K562 (cell line): ENCODE measurements around the gene GSC. TPM values are rescaled to one million over a fixed set of nuclear protein-coding genes. Genes with fewer than 3 reads are reported as not detected.
A peak's percentile ranks its signal among the peaks of the same experiment; 100 is the strongest.

Experiments
- ATAC-seq: fragments of 200-7000 bp; cut with Tn5 transposase; 3 replicates; pipeline ENCODE4 v1.9.1; 2020; ENCODE audit warnings: moderate library complexity
- BruUV-seq: library from RNA; stranded (reverse); fragments of 400-500 nt; replicated peaks from 2 replicates; lab custom pipeline; 2021; lab: Mats Ljungman, UMichigan
- CTCF ChIA-PET: fragments of 300-600 bp; formaldehyde crosslinking; extraction: SDS; loops from one replicate; lab custom pipeline; 2021; ENCODE audit warnings: low intra/inter-chr PET ratio; lab: Yijun Ruan, JAX
- POLR2A ChIA-PET: fragments of 300-600, 350-650 bp; sonication (Branson Sonifier 250); formaldehyde crosslinking; extraction: SDS; loops from one replicate; lab custom pipeline; 2021; ENCODE audit warnings: antibody characterized with exemption, inconsistent platforms; lab: Yijun Ruan, JAX
- DNase-seq, 4 experiments: peaks; one replicate each; pipeline versions ENCODE4 v3.0.0 to v3.0.0-alpha.2; 2011 to 2018; ENCODE audit warnings: low spot score in 3 of 4, mixed read lengths in 3 of 4; ENCODE audit errors: extremely low read depth in 1 of 4
- FAIRE-seq: peaks from 2 replicates; lab custom pipeline; 2011; peaks lifted over from hg19 to GRCh38; lab: Jason Lieb, UNC
- H2AFZ ChIP-seq: 2 replicates; pipeline ENCODE4 v1.6.0; 2011; ENCODE audit warnings: low read depth, low read length, control low read depth, inconsistent platforms
- H3K27ac ChIP-seq: fragments of 200-600 bp; 3 replicates; pipeline ENCODE4 v1.8.0; 2011; ENCODE audit warnings: low read depth, mild to moderate bottlenecking, control low read depth, inconsistent platforms, low read length, moderate library complexity, mixed read lengths; ENCODE audit errors: extremely low read depth
- H3K27me3 ChIP-seq, 2 experiments: fragments of 300-600 bp in 1 of 2; 2 replicates in 1 of 2; 3 replicates in 1 of 2; pipeline versions ENCODE4 v1.6.0 to v1.8.0; 2011; ENCODE audit warnings: inconsistent platforms in 2 of 2, low read length in 2 of 2, mild to moderate bottlenecking in 1 of 2, mixed read lengths in 1 of 2, moderate library complexity in 1 of 2; ENCODE audit not compliant: control insufficient read depth in 2 of 2, insufficient read depth in 2 of 2
- H3K36me3 ChIP-seq: fragments of 300-600 bp; 3 replicates; pipeline ENCODE4 v1.8.0; 2011; ENCODE audit warnings: mild to moderate bottlenecking, low read length, inconsistent platforms; ENCODE audit not compliant: control insufficient read depth, insufficient read depth
- H3K4me1 ChIP-seq, 2 experiments: fragments of 200-600 bp in 1 of 2; replicated peaks in 1 of 2; 2 replicates in 1 of 2; 3 replicates in 1 of 2; pipeline versions ENCODE4 v1.5.1 to v1.8.0; 2011; ENCODE audit warnings: inconsistent platforms in 2 of 2, low read length in 2 of 2, mild to moderate bottlenecking in 1 of 2, mixed read lengths in 1 of 2, moderate library complexity in 1 of 2; ENCODE audit not compliant: control insufficient read depth in 2 of 2, insufficient read depth in 2 of 2
- H3K4me2 ChIP-seq: 2 replicates; pipeline ENCODE4 v1.6.1; 2011; ENCODE audit warnings: low read length, control low read depth, inconsistent platforms, mixed read lengths; ENCODE audit not compliant: insufficient read depth
- H3K4me3 ChIP-seq: fragments of 200-600 bp; sonication (generic), shearing (Covaris generic); 2 replicates; pipeline ENCODE4 v1.5.1; 2016; ENCODE audit warnings: control low read depth, inconsistent platforms
- H3K79me2 ChIP-seq: fragments of 200-600 bp; 3 replicates; pipeline ENCODE4 v1.8.0; 2011; ENCODE audit warnings: low read length, inconsistent platforms; ENCODE audit not compliant: control insufficient read depth, insufficient read depth
- H3K9ac ChIP-seq, 2 experiments: 2 replicates each; pipeline versions ENCODE4 v1.6.0 to v1.6.1; 2011; ENCODE audit warnings: low read depth in 2 of 2, low read length in 2 of 2, control low read depth in 1 of 2, inconsistent platforms in 1 of 2, mild to moderate bottlenecking in 1 of 2, mixed read lengths in 1 of 2; ENCODE audit not compliant: insufficient read depth in 1 of 2
- H3K9me1 ChIP-seq: one replicate; pipeline ENCODE4 v1.6.0; 2011; ENCODE audit warnings: inconsistent platforms, mild to moderate bottlenecking, low read length, moderate library complexity; ENCODE audit not compliant: control insufficient read depth, insufficient read depth
- H3K9me3 ChIP-seq: replicated peaks from 2 replicates; pipeline ENCODE4 v1.5.1; 2011; ENCODE audit warnings: low read depth, low read length, inconsistent platforms; ENCODE audit not compliant: control insufficient read depth, insufficient read depth
- H4K20me1 ChIP-seq: replicated peaks from 2 replicates; pipeline ENCODE4 v1.6.1; 2011; ENCODE audit warnings: low read length, inconsistent platforms, mixed read lengths; ENCODE audit not compliant: control insufficient read depth, insufficient read depth
- AFF4 ChIP-seq: sonication (generic); formaldehyde crosslinking; IDR thresholded peaks from 2 replicates; pipeline ENCODE4 v1.8.0; 2023; ENCODE audit warnings: mild to moderate bottlenecking, missing genetic modification reagents
- ARNT ChIP-seq, 2 experiments: fragments of 450-650 bp; IDR thresholded peaks; 2 replicates each; pipeline ENCODE4 v1.6.1; 2016; ENCODE audit warnings: mild to moderate bottlenecking in 1 of 2
- CBFA2T2 ChIP-seq: fragments of 450-650 bp; conservative IDR thresholded peaks from 2 replicates; pipeline ENCODE4 v1.6.1; 2017; ENCODE audit warnings: mild to moderate bottlenecking
- DMBX1 ChIP-seq: fragments of 250-450 bp; sonication (Bioruptor Pico); IDR thresholded peaks from 2 replicates; pipeline ENCODE4 v1.8.0; 2022; ENCODE audit warnings: inconsistent platforms, mild to moderate bottlenecking, moderate library complexity, borderline replicate concordance
- EP400 ChIP-seq: fragments of 450-650 bp; IDR thresholded peaks from 2 replicates; pipeline ENCODE4 v1.6.1; 2017; ENCODE audit warnings: antibody characterized with exemption, mild to moderate bottlenecking, moderate library complexity
- KDM1A ChIP-seq, 2 experiments: fragments of 450-650 bp; IDR thresholded peaks; 2 replicates each; pipeline ENCODE4 v1.6.1; 2016; ENCODE audit warnings: mild to moderate bottlenecking in 2 of 2
- MEF2A ChIP-seq: IDR thresholded peaks from 2 replicates; pipeline ENCODE4 v1.6.1; 2011; ENCODE audit warnings: low read depth, mild to moderate bottlenecking, low read length, moderate library complexity; ENCODE audit not compliant: control insufficient read depth
- NFE2L1 ChIP-seq: fragments of 450-650 bp; IDR thresholded peaks from 2 replicates; pipeline ENCODE4 v1.6.1; 2016; ENCODE audit warnings: missing genetic modification characterization, low read depth, mild to moderate bottlenecking, missing compliant biosample characterization, moderate library complexity, borderline replicate concordance
- NUFIP1 ChIP-seq: fragments of 450-650 bp; IDR thresholded peaks from 2 replicates; pipeline ENCODE4 v1.6.1; 2018; ENCODE audit not compliant: partially characterized antibody
- SPI1 ChIP-seq: IDR thresholded peaks from 2 replicates; pipeline ENCODE4 v1.6.1; 2011; ENCODE audit warnings: low read depth, low read length, control low read depth, borderline replicate concordance
- SRSF1 ChIP-seq: fragments of 200-400 bp; formaldehyde crosslinking; IDR thresholded peaks from 2 replicates; pipeline ENCODE4 v1.6.1; 2017; ENCODE audit warnings: mild to moderate bottlenecking, low read depth, low read length, moderate library complexity
- THRB ChIP-seq: fragments of 450-650 bp; formaldehyde crosslinking; conservative IDR thresholded peaks from 2 replicates; pipeline ENCODE4 v1.4.0; 2022; ENCODE audit warnings: mild to moderate bottlenecking, missing genetic modification characterization
- ZNF121 ChIP-seq: sonication (generic); formaldehyde crosslinking; conservative IDR thresholded peaks from 2 replicates; pipeline ENCODE4 v1.8.0; 2022; ENCODE audit warnings: missing genetic modification reagents
- ZNF239 ChIP-seq: fragments of 250-450 bp; sonication (Bioruptor Pico); IDR thresholded peaks from 2 replicates; pipeline ENCODE4 v1.4.0; 2020; ENCODE audit warnings: mild to moderate bottlenecking
- WGBS: fragments of 100-300 bp; shearing (Covaris generic); methylation state at CpG from one replicate; pipeline ENCODE4 v1.1.6; 2016; ENCODE audit warnings: low coverage, mixed read lengths; ENCODE audit not compliant: insufficient coverage; ENCODE audit errors: missing lambda C conversion rate; 5-methylcytosine and 5-hydroxymethylcytosine counted together
- in situ Hi-C: fragments of 300-500 bp; cut with MboI; formaldehyde crosslinking; loops from 4 replicates; pipeline ENCODE4 v1.15.0; 2018; ENCODE audit warnings: inconsistent platforms, mixed read lengths
- intact Hi-C: fragments of 100-400 bp; cut with micrococcal nuclease; formaldehyde crosslinking; loops from 2 replicates; pipeline ENCODE4 v1.14.2; 2022
- polyA plus RNA-seq, 8 experiments: library from polyadenylated mRNA; depleted of rRNA in 4 of 8; stranded (reverse) in 5 of 8; unstranded in 3 of 8; fragments of >200 nt; fragmentation: Nextera tagmentation in 2 of 8; fragmentation: Illumina TruSeq in 1 of 8; extraction: Ambion mirVana in 2 of 8; extraction: Trizol in 1 of 8; gene quantifications; 2 replicates each; pipeline versions ENCODE4 v1.2.1 to v1.2.3, GENCODE V29; 2011 to 2014; ENCODE audit warnings: inconsistent platforms in 1 of 8, missing spikeins in 1 of 8
- total RNA-seq, 7 experiments: library from RNA; depleted of rRNA in 6 of 7; stranded (reverse); fragments of >200 nt in 6 of 7; fragmentation: Illumina TruSeq in 2 of 7; extraction: Trizol in 2 of 7; gene quantifications; 2 replicates each; pipeline versions ENCODE4 v1.2.1 to v1.2.3, GENCODE V29; 2011 to 2021; ENCODE audit warnings: low replicate concordance in 1 of 7

The GSC gene
- total and polyA plus RNA-seq, 9 of the 15 experiments (the other 6 are each of a cell fraction or from before 2014, with no cell fraction given): not detected

GRCh38 chr14:94797887-94798286, 28.0 kb upstream of the GSC start:
- Histone ChIP-seq H3K4me1 (no peaks in the 10 kb centered on the region), H2AFZ (no peak overlapping the region), H3K4me2 (no peak overlapping the region), H4K20me1 (no peaks in the 10 kb centered on the region), H3K9me1 (no peaks in the 10 kb centered on the region), H3K36me3 (no peaks in the 10 kb centered on the region), H3K79me2 (no peaks in the 10 kb centered on the region), H3K9ac (no peak overlapping the region), H3K27ac (no peak overlapping the region), H3K27me3 (no peaks in the 10 kb centered on the region), H3K9me3 (no peaks in the 10 kb centered on the region), H3K4me3 (no peak overlapping the region)
- POLR2A ChIA-PET: no interaction called here
- no peak for DNase-seq
- TF ChIP-seq ARNT (IDR thresholded peaks at IDR 0.05) (no peak), THRB (CRISPR knock-in tag) (no peak), CBFA2T2 (no peak), KDM1A (IDR thresholded peaks at IDR 0.05) (no peak), SPI1 (peak; percentile 55; the same call in 1 of the 2 replicates), NFE2L1 (no peak)
- WGBS: 14% methylated on average over 2 of the region's 2 CpGs
- FAIRE-seq: no peak
- intact Hi-C loops: no loop called here
- BruUV-seq: no TSS peak
- ATAC-seq: no peak
- CTCF ChIA-PET: no interaction called here
- in situ Hi-C loops: no loop called here

- TF ChIP-seq DMBX1 (no peak), ZNF121 (CRISPR knock-in tag) (no peak), AFF4 (no peak), ZNF239 (CRISPR knock-in tag) (no peak), NUFIP1 (no peak), SRSF1 (no peak), EP400 (no peak), MEF2A (no peak)
- ChIA-PET POLR2A (no interaction called here), CTCF (no interaction called here)
- no peaks in the 10 kb centered on the region for H4K20me1 ChIP-seq
- H3K4me3 ChIP-seq: no peak overlapping the region
- no peaks in the 10 kb centered on the region for H3K79me2 ChIP-seq
- in situ Hi-C loops: no loop called here
- no peaks in the 10 kb centered on the region for H3K9me3 ChIP-seq
- no peak overlapping the region for H2AFZ ChIP-seq
- no peak overlapping the region for H3K4me2 ChIP-seq
- intact Hi-C loops: no loop called here
- no peak overlapping the region for H3K27ac ChIP-seq
- ATAC-seq (no peak), DNase-seq (no peak), FAIRE-seq (no peak)
- no TSS peak for BruUV-seq
- no peaks in the 10 kb centered on the region for H3K36me3 ChIP-seq
- no peaks in the 10 kb centered on the region for H3K27me3 ChIP-seq
- H3K4me1 ChIP-seq: no peaks in the 10 kb centered on the region
- no peaks in the 10 kb centered on the region for H3K9me1 ChIP-seq
- H3K9ac ChIP-seq: no peak overlapping the region
Measured at GRCh38 chr14:94796278-94796677, 26.4 kb upstream of the GSC start.
